ENCODE results near the gene CHAC1. TPM values are rescaled to one million over a fixed set of nuclear protein-coding genes. Genes with fewer than 3 reads are reported as not detected.

The CHAC1 gene
- total RNA-seq, 1 experiment from 2014 or later: 11.6 TPM

DNA sequence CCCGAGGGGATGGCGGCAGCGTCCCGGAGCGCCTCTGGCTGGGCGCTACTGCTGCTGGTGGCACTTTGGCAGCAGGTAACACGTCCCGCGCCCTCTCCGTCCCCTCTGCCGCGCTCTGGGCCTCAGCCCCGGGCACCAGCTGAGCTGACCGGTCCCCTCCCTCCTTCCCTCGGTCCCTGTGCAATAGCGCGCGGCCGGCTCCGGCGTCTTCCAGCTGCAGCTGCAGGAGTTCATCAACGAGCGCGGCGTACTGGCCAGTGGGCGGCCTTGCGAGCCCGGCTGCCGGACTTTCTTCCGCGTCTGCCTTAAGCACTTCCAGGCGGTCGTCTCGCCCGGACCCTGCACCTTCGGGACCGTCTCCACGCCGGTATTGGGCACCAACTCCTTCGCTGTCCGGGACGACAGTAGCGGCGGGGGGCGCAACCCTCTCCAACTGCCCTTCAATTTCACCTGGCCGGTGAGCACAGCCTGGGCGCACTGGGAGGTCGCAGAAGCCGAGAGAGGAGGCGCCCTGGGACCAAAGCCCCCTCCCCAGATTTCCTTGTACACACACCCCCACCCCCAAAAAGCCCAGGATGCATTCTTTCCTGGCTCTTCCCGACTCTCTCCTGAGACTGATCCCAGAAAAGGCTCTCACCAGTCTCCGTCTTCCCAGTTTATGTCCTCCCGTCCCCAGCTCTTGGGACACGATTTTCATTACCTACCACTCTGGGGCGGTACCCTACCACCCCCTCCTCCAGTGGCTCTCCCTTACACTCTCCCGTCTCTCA lies 23.4 kb upstream of the CHAC1 start:
- no TSS peak for BruUV-seq (replicated peaks)
- no peak for TF ChIP-seq EZH2 (IDR thresholded peaks at IDR 0.05; ENCODE audit: borderline replicate concordance, low read depth, low read length, poor library complexity, severe bottlenecking)
- TF ChIP-seq, protein P1, sequence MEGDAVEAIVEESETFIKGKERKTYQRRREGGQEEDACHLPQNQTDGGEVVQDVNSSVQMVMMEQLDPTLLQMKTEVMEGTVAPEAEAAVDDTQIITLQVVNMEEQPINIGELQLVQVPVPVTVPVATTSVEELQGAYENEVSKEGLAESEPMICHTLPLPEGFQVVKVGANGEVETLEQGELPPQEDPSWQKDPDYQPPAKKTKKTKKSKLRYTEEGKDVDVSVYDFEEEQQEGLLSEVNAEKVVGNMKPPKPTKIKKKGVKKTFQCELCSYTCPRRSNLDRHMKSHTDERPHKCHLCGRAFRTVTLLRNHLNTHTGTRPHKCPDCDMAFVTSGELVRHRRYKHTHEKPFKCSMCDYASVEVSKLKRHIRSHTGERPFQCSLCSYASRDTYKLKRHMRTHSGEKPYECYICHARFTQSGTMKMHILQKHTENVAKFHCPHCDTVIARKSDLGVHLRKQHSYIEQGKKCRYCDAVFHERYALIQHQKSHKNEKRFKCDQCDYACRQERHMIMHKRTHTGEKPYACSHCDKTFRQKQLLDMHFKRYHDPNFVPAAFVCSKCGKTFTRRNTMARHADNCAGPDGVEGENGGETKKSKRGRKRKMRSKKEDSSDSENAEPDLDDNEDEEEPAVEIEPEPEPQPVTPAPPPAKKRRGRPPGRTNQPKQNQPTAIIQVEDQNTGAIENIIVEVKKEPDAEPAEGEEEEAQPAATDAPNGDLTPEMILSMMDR (conservative IDR thresholded peaks at IDR 0.05; ENCODE audit: low read depth, low read length): no peak
- H3K4me3 ChIP-seq (ENCODE audit: low read depth, low read length, poor library complexity, severe bottlenecking): peak overlapping the region; percentile 38
- POLR2A ChIA-PET (ENCODE audit: low non-redundant PET): no interaction called here
- DNase-seq (ENCODE audit: low spot score): no peak
- H3K27me3 ChIP-seq (replicated peaks; ENCODE audit: insufficient read depth, low read depth, low read length, poor library complexity): peaks cover 65% of the 10 kb centered on the region
- no peaks in the 10 kb centered on the region for H3K36me3 ChIP-seq (ENCODE audit: insufficient read depth, low read length, poor library complexity, severe bottlenecking)
- H3K9me3 ChIP-seq (ENCODE audit: low read depth, low read length, poor library complexity, severe bottlenecking): no peaks in the 10 kb centered on the region
- CTCF ChIA-PET: interaction anchor here (0.6 to 1.5 kb wide), 4 partner anchors 11 to 450 kb away, joined by 3 to 13 read pairs (median 6); no protein-coding TSS in a partner anchor
- H3K4me1 ChIP-seq (ENCODE audit: insufficient read depth, low read length, poor library complexity, severe bottlenecking): peaks cover 52% of the 10 kb centered on the region
- intact Hi-C loops (cut with micrococcal nuclease; ENCODE audit: unreplicated experiment): no loop called here
- no peak overlapping the region for H3K27ac ChIP-seq (ENCODE audit: low read depth, low read length, poor library complexity, severe bottlenecking)

DNA sequence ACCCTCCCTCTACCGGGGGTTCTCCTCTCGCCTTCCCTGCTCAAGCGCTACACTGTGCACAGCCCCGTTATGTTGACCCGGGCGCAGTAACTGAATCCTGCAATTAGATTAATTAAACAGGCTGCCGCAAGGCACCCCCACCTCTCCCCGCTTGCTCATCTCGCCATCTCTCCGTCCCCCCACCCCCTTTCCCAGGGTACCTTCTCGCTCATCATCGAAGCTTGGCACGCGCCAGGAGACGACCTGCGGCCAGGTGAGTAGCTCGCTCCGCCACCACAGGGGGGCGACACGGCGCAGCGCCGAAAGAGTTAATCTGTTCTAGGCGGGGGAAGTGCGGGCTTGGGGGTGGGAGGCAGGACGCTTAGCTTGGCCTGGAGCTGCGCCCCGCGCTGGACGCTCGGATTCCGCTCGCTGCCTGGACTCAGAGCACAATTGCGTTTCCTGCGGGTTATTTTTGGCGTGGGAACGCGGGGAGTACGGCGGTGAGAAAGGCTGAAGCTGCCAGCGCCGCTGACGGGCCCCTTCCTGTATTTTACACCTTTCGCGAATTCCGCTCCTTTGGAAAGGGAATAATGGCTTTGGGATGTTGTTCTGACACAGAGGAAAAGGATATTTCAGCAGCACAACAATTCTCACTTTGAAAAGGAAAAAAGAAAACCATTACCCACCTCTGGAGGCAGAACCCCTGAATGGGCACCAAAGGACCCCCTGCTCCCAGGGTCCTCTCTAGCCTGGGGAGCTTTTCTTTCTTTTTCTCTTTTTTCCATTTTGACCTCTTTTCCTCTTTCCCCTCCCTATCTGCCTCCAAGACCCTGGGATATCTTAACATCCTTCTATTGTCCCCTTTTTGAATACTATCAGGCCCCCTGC lies 22.6 kb upstream of the CHAC1 start:
- Histone ChIP-seq H3K4me3 (ENCODE audit: low read depth, low read length, poor library complexity, severe bottlenecking) (peak overlapping the region; percentile 38), H3K27ac (ENCODE audit: low read depth, low read length, poor library complexity, severe bottlenecking) (no peak overlapping the region), H3K9me3 (ENCODE audit: low read depth, low read length, poor library complexity, severe bottlenecking) (no peaks in the 10 kb centered on the region), H3K36me3 (ENCODE audit: insufficient read depth, low read length, poor library complexity, severe bottlenecking) (no peaks in the 10 kb centered on the region), H3K27me3 (replicated peaks; ENCODE audit: insufficient read depth, low read depth, low read length, poor library complexity) (peaks cover 56% of the 10 kb centered on the region), H3K4me1 (ENCODE audit: insufficient read depth, low read length, poor library complexity, severe bottlenecking) (peaks cover 48% of the 10 kb centered on the region)
- POLR2A ChIA-PET (ENCODE audit: low non-redundant PET): no interaction called here
- BruUV-seq (replicated peaks): no TSS peak
- TF ChIP-seq, protein P1 (conservative IDR thresholded peaks at IDR 0.05; ENCODE audit: low read depth, low read length): peak; percentile 71
- TF ChIP-seq EZH2 (IDR thresholded peaks at IDR 0.05; ENCODE audit: borderline replicate concordance, low read depth, low read length, poor library complexity, severe bottlenecking): peak; percentile 55
- no peak for DNase-seq (ENCODE audit: low spot score)
- CTCF ChIA-PET: interaction anchor here (0.6 to 1.5 kb wide), 5 partner anchors 11 to 449 kb away, joined by 3 to 13 read pairs (median 4); no protein-coding TSS in a partner anchor
- intact Hi-C loops (cut with micrococcal nuclease; ENCODE audit: unreplicated experiment): no loop called here

DNA sequence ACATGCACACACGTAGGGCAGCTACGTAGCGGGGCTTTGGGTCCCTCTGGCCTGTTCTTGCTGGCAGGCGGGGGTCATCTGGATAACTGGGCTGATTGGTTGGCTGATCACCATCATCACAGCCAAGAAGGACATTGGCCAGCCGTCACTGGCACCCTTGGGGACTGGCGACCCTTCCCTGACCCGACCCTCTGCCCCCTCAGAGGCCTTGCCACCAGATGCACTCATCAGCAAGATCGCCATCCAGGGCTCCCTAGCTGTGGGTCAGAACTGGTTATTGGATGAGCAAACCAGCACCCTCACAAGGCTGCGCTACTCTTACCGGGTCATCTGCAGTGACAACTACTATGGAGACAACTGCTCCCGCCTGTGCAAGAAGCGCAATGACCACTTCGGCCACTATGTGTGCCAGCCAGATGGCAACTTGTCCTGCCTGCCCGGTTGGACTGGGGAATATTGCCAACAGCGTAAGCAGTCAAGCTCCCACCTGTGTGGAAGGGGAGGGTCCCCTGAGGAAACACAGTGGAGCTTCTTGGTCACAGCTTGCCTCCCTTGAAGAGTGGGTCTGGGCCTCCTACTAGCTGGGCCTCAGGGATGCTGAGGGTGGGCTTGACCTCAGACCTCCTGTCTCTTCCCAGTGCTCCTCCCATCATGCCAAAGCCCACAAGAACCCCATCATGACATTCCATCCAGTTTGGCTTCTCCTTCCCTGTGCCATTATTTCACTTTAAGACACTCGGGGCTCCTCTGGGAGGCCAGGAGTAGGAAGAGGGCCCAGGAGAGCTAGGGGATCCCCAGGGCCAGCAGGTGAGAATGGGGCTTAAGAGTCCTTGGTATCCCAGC lies 21.8 kb upstream of the CHAC1 start:
- CTCF ChIA-PET: interaction anchor here (0.7 kb wide), 1 partner anchor 10 kb away, joined by 4 read pairs; no protein-coding TSS in a partner anchor
- H3K36me3 ChIP-seq (ENCODE audit: insufficient read depth, low read length, poor library complexity, severe bottlenecking): no peaks in the 10 kb centered on the region
- no peak for TF ChIP-seq EZH2 (IDR thresholded peaks at IDR 0.05; ENCODE audit: borderline replicate concordance, low read depth, low read length, poor library complexity, severe bottlenecking)
- TF ChIP-seq, protein P1 (conservative IDR thresholded peaks at IDR 0.05; ENCODE audit: low read depth, low read length): no peak
- no peak for DNase-seq (ENCODE audit: low spot score)
- H3K27ac ChIP-seq (ENCODE audit: low read depth, low read length, poor library complexity, severe bottlenecking): no peak overlapping the region
- no peak overlapping the region for H3K4me3 ChIP-seq (ENCODE audit: low read depth, low read length, poor library complexity, severe bottlenecking)
- intact Hi-C loops (cut with micrococcal nuclease; ENCODE audit: unreplicated experiment): no loop called here
- BruUV-seq (replicated peaks): no TSS peak
- H3K9me3 ChIP-seq (ENCODE audit: low read depth, low read length, poor library complexity, severe bottlenecking): no peaks in the 10 kb centered on the region
- POLR2A ChIA-PET (ENCODE audit: low non-redundant PET): no interaction called here
- H3K27me3 ChIP-seq (replicated peaks; ENCODE audit: insufficient read depth, low read depth, low read length, poor library complexity): peaks cover 49% of the 10 kb centered on the region
- H3K4me1 ChIP-seq (ENCODE audit: insufficient read depth, low read length, poor library complexity, severe bottlenecking): peaks cover 39% of the 10 kb centered on the region
